Psoas muscle (tissue), 8 donors: ENCODE results near the gene DSTN. TPM values are rescaled to one million over a fixed set of nuclear protein-coding genes. Genes with fewer than 3 reads are reported as not detected.

ENCODE experiments used
- ATAC-seq, 4 donors: fragments of 200-7000 bp; cut with Tn5 transposase; one replicate each; pipeline ENCODE4 v1.9.1; 2020; ENCODE audit warnings: moderate library complexity in 3 of 4, mild to moderate bottlenecking in 2 of 4
- DNase-seq, 2 donors: peaks; one replicate each; pipeline ENCODE4 v3.0.0-alpha.2; 2020
- H3K27ac ChIP-seq: fragments of 200-600 bp; one replicate; pipeline ENCODE4 v1.8.0; 2022
- H3K27me3 ChIP-seq, 3 donors: fragments of 200-600 bp in 1 of 3; one replicate each; pipeline versions ENCODE4 v1.6.1 to v1.8.0; 2013 to 2022; ENCODE audit warnings: low read length in 2 of 3, mild to moderate bottlenecking in 2 of 3, moderate library complexity in 1 of 3; ENCODE audit not compliant: insufficient read depth in 3 of 3
- H3K36me3 ChIP-seq, 2 donors: fragments of 200-600 bp in 1 of 2; one replicate each; pipeline versions ENCODE4 v1.6.1 to v1.8.0; 2013 to 2022; ENCODE audit warnings: low read depth in 1 of 2, mild to moderate bottlenecking in 1 of 2, moderate library complexity in 1 of 2; ENCODE audit not compliant: insufficient read depth in 1 of 2
- H3K4me1 ChIP-seq: fragments of 200-600 bp; one replicate; pipeline ENCODE4 v1.8.0; 2022
- H3K4me3 ChIP-seq: fragments of 200-600 bp; one replicate; pipeline ENCODE4 v1.8.0; 2022; ENCODE audit warnings: mild to moderate bottlenecking
- H3K9me3 ChIP-seq: fragments of 200-600 bp; one replicate; pipeline ENCODE4 v1.8.0; 2022
- CTCF ChIP-seq: fragments of 200-600 bp; IDR thresholded peaks from one replicate; pipeline ENCODE4 v1.8.0; 2022; ENCODE audit warnings: antibody characterized with exemption
- WGBS, 3 donors: extraction: QIAGEN DNeasy Blood & Tissue Kit; methylation state at CpG; one replicate each; pipeline versions ENCODE4 v1.1.6 to v1.1.7; 2013; 5-methylcytosine and 5-hydroxymethylcytosine counted together
- intact Hi-C, 2 donors: fragments of 100-400 bp; cut with DNase I; formaldehyde crosslinking; loops; one replicate each; pipeline versions ENCODE4 v1.11.0 to v1.14.2; 2022
- polyA plus RNA-seq, 3 donors: library from polyadenylated mRNA; stranded (reverse); fragments of 200-250 nt; gene quantifications; one replicate each; pipeline ENCODE4 v1.2.3, GENCODE V29; 2013
- total RNA-seq, 4 donors: library from RNA; stranded (reverse); fragmentation: NEBNext Ultra II Directional in 2 of 4; extraction: Animal tissue kit (Norgen Biotek cat#: 25700) in 2 of 4; gene quantifications; one replicate each; pipeline versions ENCODE4 v1.2.1 to v1.2.4, GENCODE V29; 2021 to 2023
- donor health status: healthy with polysubstance abuse.
- donor health status: DM: no; HTN: no; CAD: no; lungs with moderate emphysema.
- donor health status: Bipolar disorder and iron deficiency.
- donor health status: healthy.
- donor health status: DM: yes; HTN: yes; CAD: no.
- donor health status: DM: no; HTN: no; CAD: no.
- donor health status: DM: no; HTN: no; CAD: no.
- donor health status: DM: yes; HTN: yes; CAD: no.

DSTN gene
- total and polyA plus RNA-seq, 7 donors, result 45.6 to 202 (median 82.3) TPM

GRCh38 chr20:17619351-17620093 is 49.6 kb downstream of the DSTN start:
- TF ChIP-seq CTCF, result no peak
- Histone ChIP-seq H3K27me3 (no peaks in the 10 kb centered on the region), H3K36me3 (peaks cover 0 to 72% of the 10 kb centered on the region in 2 donors), H3K4me3 (no peak overlapping the region), H3K4me1 (peaks cover 6% of the 10 kb centered on the region), H3K9me3 (no peaks in the 10 kb centered on the region), H3K27ac (no peak overlapping the region)
- intact Hi-C loops, result no loop called here
- 78 to 88% (median 84%) methylated on average over 29 of the region's 29 CpGs for WGBS, 3 donors
- ATAC-seq (no peak), DNase-seq (peak in 1 of 2 donors; percentile 47)

GRCh38 chr20:17620371-17621228 is 50.7 kb downstream of the DSTN start:
- H3K4me3 ChIP-seq, result no peak overlapping the region
- no peak for ATAC-seq
- peak in 1 of 2 donors; percentile 48 for DNase-seq
- intact Hi-C loops, result no loop called here
- no peaks in the 10 kb centered on the region for H3K4me1 ChIP-seq
- no peak overlapping the region for H3K27ac ChIP-seq
- H3K36me3 ChIP-seq, result peaks cover 0 to 81% of the 10 kb centered on the region in 2 donors
- WGBS, 3 donors, result 88 to 90% (median 88%) methylated on average over 30 to 33 of the region's 33 CpGs
- TF ChIP-seq CTCF, result no peak
- H3K27me3 ChIP-seq, result no peaks in the 10 kb centered on the region
- no peaks in the 10 kb centered on the region for H3K9me3 ChIP-seq

- Histone ChIP-seq H3K9me3 (no peaks in the 10 kb centered on the region), H3K4me3 (no peak overlapping the region), H3K27ac (no peak overlapping the region), H3K27me3 (no peaks in the 10 kb centered on the region), H3K4me1 (no peaks in the 10 kb centered on the region), H3K36me3 (peaks cover 0 to 83% of the 10 kb centered on the region in 2 donors)
- intact Hi-C loops, result no loop called here
- TF ChIP-seq CTCF, result no peak
- WGBS, 3 donors, result 87 to 93% (median 89%) methylated on average over 23 to 24 of the region's 24 CpGs
- DNase-seq, result no peak
- ATAC-seq, result no peak
Measured at GRCh38 chr20:17621229-17621968, 51.5 kb downstream of the DSTN start.

DNA sequence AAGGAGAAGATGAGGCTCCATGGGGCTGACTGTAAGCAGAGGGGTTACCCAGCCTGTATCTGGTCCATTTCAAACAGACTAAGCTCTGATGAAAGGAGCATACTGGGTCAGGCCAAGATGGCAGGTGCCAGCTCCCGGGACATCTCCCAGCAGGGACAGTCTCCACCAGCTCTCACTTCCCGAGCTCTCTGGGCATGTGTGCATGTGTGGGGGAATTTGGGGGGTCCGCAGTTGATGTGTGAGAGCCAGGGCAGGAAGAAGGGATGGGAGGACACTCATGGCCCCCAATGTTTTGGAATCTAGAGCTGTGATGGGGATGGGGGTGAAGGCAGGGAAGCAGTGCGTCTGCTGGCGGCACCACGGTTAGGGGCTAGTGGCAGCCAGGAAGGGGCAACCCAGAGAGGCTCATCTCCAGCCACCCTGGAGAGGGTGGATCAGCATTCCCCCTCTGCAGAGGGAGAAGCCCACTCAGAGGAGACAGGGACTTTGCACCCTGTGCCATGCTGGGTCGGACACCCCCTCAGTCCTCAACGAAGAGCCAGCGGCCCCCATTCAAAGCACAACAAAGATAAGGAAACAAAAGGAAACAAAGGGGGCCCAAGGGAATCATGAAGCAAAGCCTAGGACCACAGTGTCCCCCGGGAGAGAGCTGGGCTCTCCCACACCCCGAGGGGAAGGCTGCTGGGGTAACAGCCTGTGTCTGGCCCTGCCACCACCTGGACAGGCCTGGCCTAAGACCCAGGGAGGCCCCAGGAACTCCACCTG is 52.4 kb downstream of the DSTN start:
- Histone ChIP-seq H3K9me3 (no peaks in the 10 kb centered on the region), H3K27me3 (no peaks in the 10 kb centered on the region), H3K4me1 (no peaks in the 10 kb centered on the region), H3K4me3 (no peak overlapping the region), H3K36me3 (peaks cover 0 to 84% of the 10 kb centered on the region in 2 donors), H3K27ac (no peak overlapping the region)
- WGBS, 3 donors, result 84 to 94% (median 92%) methylated on average over 11 of the region's 11 CpGs
- ATAC-seq, result no peak
- no peak for DNase-seq
- intact Hi-C loops, result no loop called here
- TF ChIP-seq CTCF, result no peak
